SU-DHL-6 (cell line): Measurements from ENCODE around the gene NAE1.

Source experiments
- H2AFZ ChIP-seq: fragments of 200-600 bp; sonication (generic); 2 replicates; pipeline ENCODE4 v1.6.1; 2014; ENCODE audit warnings: low read depth, mild to moderate bottlenecking, moderate library complexity, mixed read lengths, antibody characterized with exemption, low read length; ENCODE audit not compliant: severe bottlenecking
- H3F3A ChIP-seq: fragments of 200-600 bp; shearing (Covaris generic); 2 replicates; pipeline ENCODE4 v1.6.0; 2016; ENCODE audit warnings: antibody characterized with exemption, mild to moderate bottlenecking; ENCODE audit not compliant: insufficient read depth
- H3K27ac ChIP-seq: fragments of 200-600 bp; sonication (generic); 2 replicates; pipeline ENCODE4 v1.5.1; 2016; ENCODE audit warnings: low read depth, mild to moderate bottlenecking, low read length, moderate library complexity, mixed read lengths
- H3K27me3 ChIP-seq: fragments of 200-600 bp; sonication (generic), shearing (Covaris generic); 2 replicates; pipeline ENCODE4 v1.6.0; 2014; ENCODE audit warnings: mild to moderate bottlenecking, low read length
- H3K36me3 ChIP-seq: fragments of 200-600 bp; sonication (generic); 2 replicates; pipeline ENCODE4 v1.6.1; 2014; ENCODE audit warnings: mild to moderate bottlenecking, low read length, mixed read lengths
- H3K4me2 ChIP-seq: fragments of 300-600, 200-600 bp; shearing (Covaris generic), sonication (generic); 2 replicates; pipeline ENCODE4 v1.6.0; 2014; ENCODE audit warnings: low read length, low read depth, mild to moderate bottlenecking; ENCODE audit not compliant: poor library complexity, severe bottlenecking
- H3K4me3 ChIP-seq: fragments of 200-600 bp; sonication (generic); 2 replicates; pipeline ENCODE4 v1.5.1; 2014; ENCODE audit warnings: antibody characterized with exemption, low read length, mild to moderate bottlenecking, mixed read lengths; ENCODE audit not compliant: insufficient read depth, poor library complexity, severe bottlenecking
- H3K79me2 ChIP-seq: fragments of 200-600 bp; sonication (generic); 2 replicates; pipeline ENCODE4 v1.6.1; 2014; ENCODE audit warnings: mild to moderate bottlenecking, low read length, moderate library complexity; ENCODE audit not compliant: insufficient read depth
- H3K9ac ChIP-seq: fragments of 200-600 bp; sonication (generic); 2 replicates; pipeline ENCODE4 v1.7.0; 2014; ENCODE audit warnings: mild to moderate bottlenecking, low read length
- H3K9me2 ChIP-seq: fragments of 200-600 bp; sonication (generic); replicated peaks from 2 replicates; pipeline ENCODE4 v1.6.1; 2014; ENCODE audit warnings: low read length; ENCODE audit not compliant: insufficient read depth
- H3K9me3 ChIP-seq: fragments of 200-600 bp; sonication (generic); 2 replicates; pipeline ENCODE4 v1.6.1; 2014; ENCODE audit warnings: low read length, mixed read lengths; ENCODE audit not compliant: insufficient read depth
- H4K20me1 ChIP-seq: fragments of 200-600 bp; sonication (generic); 2 replicates; pipeline ENCODE4 v1.6.1; 2014; ENCODE audit warnings: low read depth, mild to moderate bottlenecking, antibody characterized with exemption, low read length, moderate library complexity, mixed read lengths
- EZH2phosphoT487 ChIP-seq: fragments of 200-600 bp; sonication (generic), shearing (Covaris generic); conservative IDR thresholded peaks from 2 replicates; pipeline ENCODE4 v1.6.1; 2018; ENCODE audit warnings: mild to moderate bottlenecking, antibody characterized with exemption, low read length, moderate library complexity, mixed read lengths
- TF ChIP-seq, protein P1 (sequence below): fragments of 200-600 bp; sonication (generic); IDR thresholded peaks from one replicate; pipeline ENCODE4 v1.5.1; 2017; ENCODE audit warnings: antibody characterized with exemption, mild to moderate bottlenecking, low read length, moderate library complexity; ENCODE audit not compliant: insufficient read depth, poor library complexity, severe bottlenecking

The NAE1 gene

DNA sequence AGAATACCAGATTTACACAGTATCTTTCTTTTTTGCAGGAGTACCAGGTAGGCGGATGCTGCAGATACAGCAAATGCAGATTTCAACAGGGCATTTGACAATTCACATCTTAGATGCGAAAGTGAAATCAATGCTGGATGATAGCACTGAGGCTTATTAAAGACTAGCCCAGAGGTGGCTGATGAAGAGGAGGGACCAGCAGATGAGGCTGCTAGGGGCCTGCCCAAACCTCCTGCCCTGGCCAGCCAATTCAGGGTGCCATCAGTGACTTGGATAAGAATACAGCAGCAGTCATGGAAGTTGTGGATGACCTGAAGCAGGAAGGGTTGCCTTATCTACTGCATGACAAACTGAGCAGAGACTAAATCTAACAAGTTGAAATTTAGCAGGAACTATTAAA, 77.8 kb downstream of the NAE1 start:
- Histone ChIP-seq H3K79me2 (peaks cover 33% of the 10 kb centered on the region), H3K4me2 (no peak overlapping the region), H3K36me3 (peaks cover 8% of the 10 kb centered on the region; the same call in 1 of the 2 replicates), H3K9me3 (no peaks in the 10 kb centered on the region), H4K20me1 (no peaks in the 10 kb centered on the region), H3K4me3 (no peak overlapping the region), H3K27me3 (no peaks in the 10 kb centered on the region), H3F3A (no peaks in the 10 kb centered on the region), H2AFZ (no peak overlapping the region), H3K27ac (no peak overlapping the region), H3K9me2 (no peaks in the 10 kb centered on the region), H3K9ac (no peak overlapping the region)
- no peak for TF ChIP-seq EZH2phosphoT487
- TF ChIP-seq, protein P1, sequence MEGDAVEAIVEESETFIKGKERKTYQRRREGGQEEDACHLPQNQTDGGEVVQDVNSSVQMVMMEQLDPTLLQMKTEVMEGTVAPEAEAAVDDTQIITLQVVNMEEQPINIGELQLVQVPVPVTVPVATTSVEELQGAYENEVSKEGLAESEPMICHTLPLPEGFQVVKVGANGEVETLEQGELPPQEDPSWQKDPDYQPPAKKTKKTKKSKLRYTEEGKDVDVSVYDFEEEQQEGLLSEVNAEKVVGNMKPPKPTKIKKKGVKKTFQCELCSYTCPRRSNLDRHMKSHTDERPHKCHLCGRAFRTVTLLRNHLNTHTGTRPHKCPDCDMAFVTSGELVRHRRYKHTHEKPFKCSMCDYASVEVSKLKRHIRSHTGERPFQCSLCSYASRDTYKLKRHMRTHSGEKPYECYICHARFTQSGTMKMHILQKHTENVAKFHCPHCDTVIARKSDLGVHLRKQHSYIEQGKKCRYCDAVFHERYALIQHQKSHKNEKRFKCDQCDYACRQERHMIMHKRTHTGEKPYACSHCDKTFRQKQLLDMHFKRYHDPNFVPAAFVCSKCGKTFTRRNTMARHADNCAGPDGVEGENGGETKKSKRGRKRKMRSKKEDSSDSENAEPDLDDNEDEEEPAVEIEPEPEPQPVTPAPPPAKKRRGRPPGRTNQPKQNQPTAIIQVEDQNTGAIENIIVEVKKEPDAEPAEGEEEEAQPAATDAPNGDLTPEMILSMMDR = no peak
